Measurements from ENCODE around the gene TLNRD1. TPM values are rescaled to one million over a fixed set of nuclear protein-coding genes. Genes with fewer than 3 reads are reported as not detected.

The TLNRD1 gene
- total RNA-seq, 4 donors from 2014 or later, result 39.0 to 59.4 (median 41.8) TPM

DNA sequence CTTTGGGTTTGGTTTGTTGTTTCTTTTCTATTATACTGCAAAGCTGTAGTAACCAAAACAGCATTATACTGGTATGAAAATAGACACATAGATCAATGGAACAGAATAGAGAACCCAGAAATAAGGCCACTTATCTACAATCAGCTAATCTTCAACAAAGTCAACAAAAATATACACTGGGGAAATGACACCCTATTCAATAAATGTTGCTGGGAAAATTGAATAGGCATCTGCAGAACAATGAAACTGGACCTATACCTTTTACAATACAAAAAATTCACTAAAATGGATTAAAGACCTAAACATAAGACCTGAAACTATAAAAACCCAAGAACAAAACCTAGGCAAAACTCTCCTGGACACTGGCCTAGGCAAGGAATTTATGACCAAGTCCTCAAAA lies 52.9 kb downstream of the TLNRD1 start:
- ATAC-seq (ENCODE audit: low FRiP score), result no peak
- DNase-seq (ENCODE audit: low spot score), result no peak
- TF ChIP-seq, protein P1, sequence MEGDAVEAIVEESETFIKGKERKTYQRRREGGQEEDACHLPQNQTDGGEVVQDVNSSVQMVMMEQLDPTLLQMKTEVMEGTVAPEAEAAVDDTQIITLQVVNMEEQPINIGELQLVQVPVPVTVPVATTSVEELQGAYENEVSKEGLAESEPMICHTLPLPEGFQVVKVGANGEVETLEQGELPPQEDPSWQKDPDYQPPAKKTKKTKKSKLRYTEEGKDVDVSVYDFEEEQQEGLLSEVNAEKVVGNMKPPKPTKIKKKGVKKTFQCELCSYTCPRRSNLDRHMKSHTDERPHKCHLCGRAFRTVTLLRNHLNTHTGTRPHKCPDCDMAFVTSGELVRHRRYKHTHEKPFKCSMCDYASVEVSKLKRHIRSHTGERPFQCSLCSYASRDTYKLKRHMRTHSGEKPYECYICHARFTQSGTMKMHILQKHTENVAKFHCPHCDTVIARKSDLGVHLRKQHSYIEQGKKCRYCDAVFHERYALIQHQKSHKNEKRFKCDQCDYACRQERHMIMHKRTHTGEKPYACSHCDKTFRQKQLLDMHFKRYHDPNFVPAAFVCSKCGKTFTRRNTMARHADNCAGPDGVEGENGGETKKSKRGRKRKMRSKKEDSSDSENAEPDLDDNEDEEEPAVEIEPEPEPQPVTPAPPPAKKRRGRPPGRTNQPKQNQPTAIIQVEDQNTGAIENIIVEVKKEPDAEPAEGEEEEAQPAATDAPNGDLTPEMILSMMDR (IDR thresholded peaks at IDR 0.05), result no peak

DNA sequence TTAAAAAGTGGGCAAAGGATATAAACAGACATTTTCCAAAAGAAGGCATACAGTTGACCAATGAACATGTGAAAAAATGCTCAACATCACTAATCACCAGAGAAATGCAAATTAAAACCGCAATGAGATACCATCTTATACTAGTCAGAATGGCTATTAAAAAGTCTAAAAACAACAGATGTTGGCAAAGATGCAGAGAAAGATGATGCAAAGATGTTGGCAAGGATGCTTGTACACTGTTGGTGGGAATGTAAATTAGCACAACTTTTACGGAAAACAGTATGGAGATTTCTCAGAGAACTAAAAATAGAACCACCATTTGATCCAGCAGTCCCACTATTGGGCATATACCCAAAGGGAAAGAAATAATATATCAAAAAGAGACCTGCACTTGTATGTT lies 53.5 kb downstream of the TLNRD1 start:
- ATAC-seq (ENCODE audit: low FRiP score) (no peak), DNase-seq (ENCODE audit: low spot score) (no peak)
- TF ChIP-seq, protein P1 (IDR thresholded peaks at IDR 0.05), result no peak

Small RNA genes within 50 kb of the gene (small RNA-seq; reads per million reads assigned to genes)
- not detected for gene MIR4514

Other genes starting within 250 kb of the TLNRD1 start
- 1 to 10 TPM in 2 of 4 donors, under 1 TPM in 1, not detected in 1; 0.19 to 9.5 (median 1.2) TPM for gene CEMIP, start 221.6 kb upstream of the TLNRD1 start, total RNA-seq
- gene MESD, start 11.1 kb upstream of the TLNRD1 start, total RNA-seq, result 10 to 100 TPM; 19.5 to 26.1 (median 22.6) TPM
- gene CFAP161, start 133.3 kb downstream of the TLNRD1 start, total RNA-seq, result 1 to 10 TPM in 1 of 4 donors, under 1 TPM in 1, not detected in 2; 0.48 to 1.1 TPM
- gene IL16, start 196.0 kb downstream of the TLNRD1 start, total RNA-seq, result 10 to 100 TPM; 22.7 to 45.8 (median 34.4) TPM